GM19455 (cell line): ENCODE measurements around the gene TKTL1.

Experiments
- ATAC-seq: cut with Tn5 transposase; IDR thresholded peaks from one replicate; pipeline ENCODE4 v1.9.1; 2021; ENCODE audit not compliant: unreplicated experiment

Gene TKTL1

DNA sequence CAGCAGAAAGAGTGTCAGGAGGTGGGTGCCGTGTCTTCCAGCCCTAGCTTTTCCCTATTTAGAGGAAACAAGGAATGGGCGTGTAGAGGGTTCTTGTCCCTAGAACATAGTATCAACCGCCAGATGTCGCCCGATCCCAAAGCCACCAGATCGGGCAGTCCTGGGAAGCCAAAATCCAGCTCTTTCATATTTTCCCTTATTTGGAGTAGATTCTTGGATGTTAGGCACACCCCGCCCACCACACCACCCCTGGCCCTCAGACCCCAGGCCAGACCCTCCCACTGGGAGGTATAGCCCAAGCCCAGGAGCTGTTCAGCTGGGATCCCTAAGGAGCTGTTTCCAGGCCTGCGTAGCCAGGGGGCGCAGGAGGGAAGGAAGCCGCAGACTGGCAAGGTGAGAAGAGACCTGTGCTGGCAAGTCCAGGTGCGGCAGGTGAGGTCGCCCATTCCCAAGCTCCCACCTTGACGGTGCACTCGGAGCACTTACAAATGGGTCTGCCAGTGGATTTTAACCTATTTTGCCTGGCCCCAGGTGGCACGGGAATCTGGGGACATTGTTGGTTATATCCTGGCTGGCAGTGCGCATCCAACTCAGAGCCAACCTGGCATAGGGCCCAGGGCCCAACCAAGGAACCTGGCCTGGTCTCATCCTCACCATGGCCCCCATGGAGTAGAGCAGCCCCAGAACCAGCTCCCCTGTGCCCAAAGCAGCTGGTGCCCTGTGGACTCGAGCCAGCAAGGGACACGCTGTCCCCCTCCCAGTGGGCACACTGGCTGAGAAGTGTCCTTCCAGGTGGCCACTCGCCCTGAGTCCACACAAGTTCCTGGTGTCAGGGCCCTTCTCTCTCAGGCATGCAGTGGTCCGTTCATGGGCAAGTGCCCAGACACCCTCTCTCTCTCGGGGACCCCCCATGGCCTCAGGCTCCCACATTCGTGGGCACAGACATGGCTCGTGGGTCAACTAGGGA is 78.0 kb downstream of the TKTL1 start:
- ATAC-seq, result no peak

DNA sequence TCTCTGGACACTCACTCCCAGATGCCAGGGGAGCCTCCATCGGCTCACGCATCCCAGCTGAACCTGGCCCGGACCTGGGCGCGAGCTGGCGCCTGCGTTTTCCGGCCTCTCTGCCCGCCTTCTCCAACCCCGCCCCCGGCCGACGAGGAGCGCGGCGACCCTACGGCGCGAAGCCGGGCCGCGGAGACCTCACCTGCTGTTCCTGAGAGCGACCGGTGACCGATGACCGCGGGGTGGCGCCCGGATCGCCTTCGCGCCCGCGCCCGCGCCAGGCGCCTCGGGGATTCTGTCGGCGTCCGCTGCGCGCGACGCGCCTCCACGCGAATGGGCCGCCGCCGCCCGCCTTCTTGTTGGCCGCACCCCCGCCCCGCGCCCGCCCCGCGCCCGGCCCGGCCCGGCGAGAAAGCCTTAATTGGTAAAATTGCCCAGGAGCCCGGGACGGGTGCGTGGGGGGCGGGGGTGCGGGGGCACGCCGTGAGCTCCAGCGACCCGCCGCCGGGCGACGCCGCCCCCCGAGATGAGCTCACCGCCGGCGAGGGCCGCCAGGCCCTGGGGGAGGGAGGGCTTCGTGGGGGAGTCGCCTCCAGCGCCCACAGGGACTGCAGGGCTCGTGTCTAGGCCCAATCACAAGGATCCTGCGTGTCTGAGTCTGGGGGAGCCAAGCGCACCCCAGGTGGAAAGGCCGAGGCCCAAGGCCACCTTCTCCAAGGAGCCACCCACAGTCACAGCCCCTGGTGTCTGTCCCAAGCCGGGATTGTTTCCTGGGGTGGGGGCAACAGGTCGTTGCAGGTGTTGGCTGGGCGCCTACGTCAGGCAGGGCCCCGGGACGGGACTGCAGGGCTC is 78.9 kb downstream of the TKTL1 start, which contains the start of gene FLNA:
Gene FLNA (minus strand): TSS at position 322 of the 843 bp plus-strand sequence. CDS start 3,389 bp downstream, outside the sequence.
- no peak for ATAC-seq

DNA sequence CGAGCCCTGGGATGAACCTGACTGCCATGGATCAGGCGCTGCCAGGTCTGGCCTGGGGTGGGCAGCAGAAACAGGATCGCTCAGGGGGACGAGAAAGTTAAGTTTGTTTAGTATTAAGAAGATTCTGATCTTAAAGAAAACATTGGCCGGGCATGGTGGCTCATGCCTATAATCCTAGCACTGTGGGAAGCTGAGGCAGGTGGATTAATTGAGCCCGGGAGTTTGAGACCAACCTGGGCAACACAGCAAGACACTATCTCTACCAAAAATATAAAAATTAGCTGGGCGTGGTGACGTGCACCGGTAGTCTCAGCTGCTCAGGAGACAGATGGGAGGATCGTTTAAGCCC is 79.5 kb downstream of the TKTL1 start:
- no peak for ATAC-seq

DNA sequence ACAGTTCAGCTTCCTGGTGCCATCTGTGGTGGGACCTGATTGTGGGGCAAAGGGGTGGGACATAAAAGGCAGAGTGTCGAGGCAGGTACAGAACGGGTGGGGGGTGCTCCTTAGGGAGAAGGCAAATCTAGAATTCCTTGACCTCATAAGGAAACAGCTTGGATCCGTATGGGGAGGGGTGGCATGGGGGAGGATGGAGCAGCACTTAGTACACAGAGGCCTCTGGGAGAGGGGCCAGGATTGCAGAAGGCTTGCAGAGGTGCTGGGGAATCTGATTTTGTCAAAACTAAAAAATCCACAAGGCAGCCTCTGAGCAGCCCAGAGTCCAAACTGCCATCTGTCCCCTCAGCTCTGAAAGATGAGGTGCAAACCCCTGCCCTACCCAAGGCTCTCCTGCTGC is 81.2 kb downstream of the TKTL1 start:
- no peak for ATAC-seq

DNA sequence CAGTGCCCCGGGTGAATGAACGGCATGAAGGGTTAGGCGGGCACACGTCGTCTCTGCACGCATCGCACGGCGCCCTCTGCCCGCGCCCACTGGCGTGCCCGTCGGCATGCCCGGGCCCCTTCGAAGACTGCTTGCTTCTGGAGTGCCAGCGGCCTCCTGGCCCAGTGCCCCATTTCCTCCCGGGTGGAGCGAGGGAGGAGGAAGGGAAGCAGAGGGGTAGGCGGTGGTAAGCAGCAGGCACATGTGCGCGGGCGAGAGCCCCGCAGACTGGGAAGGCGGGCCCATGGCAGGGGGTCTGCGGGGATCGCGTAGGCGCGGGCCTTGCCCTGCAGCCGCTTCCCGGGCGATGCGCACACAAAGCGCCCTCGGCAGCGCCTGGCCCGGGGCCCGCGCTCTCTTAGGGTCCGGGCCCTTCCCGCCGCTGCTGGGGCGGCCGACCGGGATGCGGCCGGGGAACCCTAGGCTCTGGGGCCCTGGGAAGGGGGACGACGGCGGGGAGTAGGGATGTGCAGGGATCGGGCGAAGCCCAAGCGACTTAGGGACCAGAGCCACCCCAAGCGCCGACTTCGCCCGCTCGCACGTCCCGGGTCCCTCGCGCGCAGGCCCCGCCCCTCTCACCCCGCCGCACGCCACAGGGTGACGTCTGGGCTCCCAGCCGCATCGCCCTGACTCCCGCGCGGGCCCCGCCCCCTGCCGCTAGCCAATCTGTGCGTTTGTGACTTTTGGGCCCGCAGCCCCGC is 82.6 kb downstream of the TKTL1 start:
- ATAC-seq, result peak; percentile 67

DNA sequence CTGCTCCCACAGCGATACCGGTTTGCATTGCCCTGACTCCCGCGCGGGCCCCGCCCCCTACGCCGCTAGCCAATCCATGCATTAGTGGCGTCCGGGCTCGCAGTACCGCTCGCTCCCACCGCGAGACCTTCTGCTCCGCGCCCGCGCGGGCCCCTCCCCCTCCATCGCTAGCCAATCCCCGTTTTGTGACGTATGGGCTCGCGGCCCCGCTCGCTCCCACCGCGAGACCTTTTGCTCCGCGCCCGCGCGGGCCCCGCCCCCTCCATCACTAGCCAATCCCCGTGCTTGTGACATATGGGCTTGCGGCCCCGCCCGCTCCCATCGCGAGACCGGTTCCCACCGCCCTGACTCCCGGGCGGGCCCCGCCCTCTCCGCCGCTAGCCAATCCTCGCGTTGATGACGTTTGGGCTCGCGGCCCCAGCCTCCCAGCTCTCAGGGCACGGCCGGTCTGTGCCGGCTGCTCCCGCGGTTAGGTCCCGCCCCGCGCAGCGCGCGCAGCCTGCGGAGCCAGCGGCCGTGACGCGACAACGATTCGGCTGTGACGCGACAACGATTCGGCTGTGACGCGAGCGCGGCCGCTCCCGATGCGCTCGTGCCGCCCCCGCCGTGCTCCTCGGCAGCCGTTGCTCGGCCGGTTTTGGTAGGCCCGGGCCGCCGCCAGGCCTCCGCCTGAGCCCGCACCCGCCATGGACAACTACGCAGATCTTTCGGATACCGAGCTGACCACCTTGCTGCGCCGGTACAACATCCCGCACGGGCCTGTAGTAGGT is 83.4 kb downstream of the TKTL1 start, which contains the start of gene EMD:
Gene EMD (plus strand): TSS at position 497 of the 770 bp plus-strand sequence. CDS start 190 bp downstream, at position 687.
- peak; percentile 74 for ATAC-seq

DNA sequence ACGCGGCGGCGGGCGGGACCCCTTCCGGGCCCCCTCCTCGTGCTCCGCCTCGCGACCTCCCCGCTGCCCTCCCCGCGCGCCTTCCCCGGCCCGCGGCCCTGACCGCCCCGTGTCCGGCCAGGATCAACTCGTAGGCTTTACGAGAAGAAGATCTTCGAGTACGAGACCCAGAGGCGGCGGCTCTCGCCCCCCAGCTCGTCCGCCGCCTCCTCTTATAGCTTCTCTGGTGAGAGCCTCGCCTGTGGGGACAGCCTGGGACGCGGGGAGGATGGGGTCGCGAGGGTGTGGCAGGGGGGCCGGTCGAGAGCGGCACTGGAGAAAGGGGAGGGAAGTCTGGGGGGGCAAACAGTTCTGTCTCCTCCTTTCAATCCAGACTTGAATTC is 84.0 kb downstream of the TKTL1 start:
- ATAC-seq, result no peak
